ENCODE results near the gene PAH. TPM values are rescaled to one million over a fixed set of nuclear protein-coding genes. Genes with fewer than 3 reads are reported as not detected.
A peak's percentile ranks its signal among the peaks of the same experiment; 100 is the strongest.

PAH gene
- total and polyA plus RNA-seq, 9 donors, result 0.23 to 2.6 (median 1.3) TPM; not detected in 4

DNA sequence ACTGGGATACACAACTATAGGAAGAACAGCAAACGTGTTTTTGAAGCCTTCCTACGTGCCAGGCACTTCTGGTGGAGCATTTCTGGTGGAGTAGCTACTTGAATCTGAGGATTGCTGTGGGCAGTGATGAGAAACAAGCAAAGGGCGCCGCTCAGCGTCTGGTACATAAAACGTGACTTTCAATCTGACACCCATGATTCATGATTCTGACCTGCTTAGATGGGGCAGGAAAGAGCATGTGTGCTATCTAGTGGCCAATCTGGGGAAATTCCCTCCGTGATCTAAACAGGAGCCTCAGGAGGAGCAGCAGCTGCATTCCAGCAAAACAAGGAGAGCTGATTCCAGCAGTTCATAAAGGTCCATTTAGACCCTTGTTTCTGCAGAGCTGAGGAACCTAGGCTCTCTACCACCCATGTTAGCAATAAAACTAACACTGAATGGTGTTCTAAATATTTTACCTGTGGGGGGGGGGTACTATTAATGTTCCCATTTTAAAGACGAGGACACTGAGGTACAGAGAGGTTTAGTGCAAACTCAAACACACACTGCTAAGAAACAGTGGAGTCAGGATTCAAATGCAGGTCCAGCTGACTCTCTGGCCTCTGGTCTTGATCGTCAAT, 37.8 kb downstream of the PAH start:
- DNase-seq, result peak in 2 of 5 donors; percentile 19 to 65
- WGBS, 3 donors, result 16 to 19% (median 17%) methylated on average over 9 of the region's 9 CpGs
- H3K4me1 ChIP-seq (ENCODE audit: insufficient read depth), result peaks cover 8% of the 10 kb centered on the region
- no peak for TF ChIP-seq EP300 (IDR thresholded peaks at IDR 0.05)
- no peak for TF ChIP-seq CTCF (IDR thresholded peaks at IDR 0.05)
- no peak for TF ChIP-seq POLR2A (IDR thresholded peaks at IDR 0.05)
- no peaks in the 10 kb centered on the region for H3K36me3 ChIP-seq
- no peaks in the 10 kb centered on the region for H3K9me3 ChIP-seq
- no peak overlapping the region for H3K27ac ChIP-seq
- intact Hi-C loops (cut with DNase I), result no loop called here
- H3K4me3 ChIP-seq, result no peak overlapping the region
- no peaks in the 10 kb centered on the region for H3K27me3 ChIP-seq

DNA sequence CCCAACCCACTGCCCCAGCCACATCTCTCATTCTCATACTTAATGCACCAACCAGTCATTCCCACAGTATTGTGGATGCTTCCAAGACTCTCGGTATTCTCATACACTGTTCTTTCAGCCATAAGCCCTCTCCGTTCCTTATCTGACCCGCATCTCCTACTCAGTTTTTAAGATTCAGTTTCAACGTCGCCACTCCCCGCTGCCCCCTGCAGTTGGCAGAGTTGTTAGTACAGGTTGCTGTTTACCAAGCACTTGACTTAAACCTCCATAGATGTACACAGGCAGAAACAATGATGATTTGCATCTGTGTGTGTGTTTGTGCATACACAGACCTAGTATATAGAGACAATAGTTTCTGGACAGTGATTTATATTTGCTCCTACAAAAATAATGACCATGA, 40.2 kb downstream of the PAH start:
- H3K27me3 ChIP-seq, result no peaks in the 10 kb centered on the region
- intact Hi-C loops (cut with DNase I), result no loop called here
- H3K4me3 ChIP-seq, result no peak overlapping the region
- no peaks in the 10 kb centered on the region for H3K9me3 ChIP-seq
- WGBS, 3 donors, result 72 to 90% (median 89%) methylated on average over 6 of the region's 6 CpGs
- TF ChIP-seq CTCF (IDR thresholded peaks at IDR 0.05) (no peak), EP300 (IDR thresholded peaks at IDR 0.05) (no peak), POLR2A (IDR thresholded peaks at IDR 0.05) (no peak)
- H3K4me1 ChIP-seq (ENCODE audit: insufficient read depth), result peaks cover 9% of the 10 kb centered on the region
- no peaks in the 10 kb centered on the region for H3K36me3 ChIP-seq
- H3K27ac ChIP-seq, result no peak overlapping the region
- DNase-seq, result no peak

DNA sequence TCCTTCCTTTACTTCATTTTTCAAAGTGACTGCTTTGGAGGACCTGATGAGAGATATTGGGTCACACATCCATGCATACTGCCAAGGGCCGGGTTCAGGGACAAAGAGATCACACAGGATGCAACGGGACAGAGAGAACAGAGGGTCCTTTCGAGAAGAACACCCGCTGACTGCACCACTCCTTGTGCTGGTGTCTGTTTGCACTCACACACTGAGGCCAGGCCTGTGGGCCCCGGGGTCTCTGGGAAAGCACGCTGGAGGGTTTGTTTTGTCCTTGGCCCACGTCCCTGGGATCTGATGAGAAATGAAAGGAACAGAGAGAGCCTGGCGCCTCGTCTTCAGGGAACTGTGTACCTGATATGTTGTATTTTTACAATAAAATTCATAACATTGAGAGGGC, 42.2 kb downstream of the PAH start:
- intact Hi-C loops (cut with DNase I), result no loop called here
- no peaks in the 10 kb centered on the region for H3K9me3 ChIP-seq
- 9 to 27% (median 10%) methylated on average over 9 of the region's 9 CpGs for WGBS, 3 donors
- H3K36me3 ChIP-seq, result no peaks in the 10 kb centered on the region
- TF ChIP-seq POLR2A (IDR thresholded peaks at IDR 0.05) (no peak), CTCF (IDR thresholded peaks at IDR 0.05) (no peak), EP300 (IDR thresholded peaks at IDR 0.05) (no peak)
- peaks cover 9% of the 10 kb centered on the region for H3K4me1 ChIP-seq (ENCODE audit: insufficient read depth)
- H3K27me3 ChIP-seq, result no peaks in the 10 kb centered on the region
- no peak overlapping the region for H3K4me3 ChIP-seq
- H3K27ac ChIP-seq, result no peak overlapping the region
- peak in 4 of 5 donors; percentile 32 to 83 (median 50) for DNase-seq

DNA sequence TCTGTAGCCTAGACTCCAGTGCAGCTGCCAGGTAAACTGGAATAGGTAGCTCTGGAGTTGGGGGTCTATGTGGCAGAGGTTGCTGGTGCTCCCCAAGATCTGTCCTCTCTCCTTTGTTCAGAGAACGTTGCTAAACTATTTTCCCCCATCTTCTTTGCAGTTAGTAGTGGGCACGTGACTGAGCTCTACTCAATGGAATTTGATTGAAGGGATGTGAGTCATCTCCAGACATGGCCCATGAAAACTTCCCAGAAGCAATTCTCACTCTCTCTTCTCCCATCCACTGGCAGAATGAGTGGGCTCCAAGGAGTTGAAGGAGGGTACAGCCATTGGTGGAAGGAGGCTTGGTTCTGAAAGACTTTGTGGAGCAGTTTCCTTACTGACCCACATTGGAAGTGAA, 44.0 kb downstream of the PAH start:
- Histone ChIP-seq H3K9me3 (no peaks in the 10 kb centered on the region), H3K27me3 (no peaks in the 10 kb centered on the region), H3K4me3 (no peak overlapping the region), H3K27ac (no peak overlapping the region), H3K4me1 (ENCODE audit: insufficient read depth) (peaks cover 9% of the 10 kb centered on the region), H3K36me3 (no peaks in the 10 kb centered on the region)
- TF ChIP-seq CTCF (IDR thresholded peaks at IDR 0.05), result no peak
- no peak for TF ChIP-seq POLR2A (IDR thresholded peaks at IDR 0.05)
- no peak for TF ChIP-seq EP300 (IDR thresholded peaks at IDR 0.05)
- WGBS, 3 donors, result 89 to 91% (median 90%) methylated on average over 2 of the region's 2 CpGs
- no peak for DNase-seq
- intact Hi-C loops (cut with DNase I), result no loop called here
